ENCODE measurements around the gene TMEM135.

The TMEM135 gene

GRCh38 chr11:87114093-87114492, 76.4 kb downstream of the TMEM135 start:
- in situ Hi-C loops (cut with HindIII; ENCODE audit: low sequenced_read_pairs): no loop called here
- no peak for TF ChIP-seq CTCF (IDR thresholded peaks at IDR 0.05; ENCODE audit: low read depth, low read length)
- H3K4me3 ChIP-seq (ENCODE audit: low read depth, low read length): no peak overlapping the region
- peak; percentile 14 for DNase-seq (ENCODE audit: low read depth, low spot score)

- no peak overlapping the region for H3K4me3 ChIP-seq (ENCODE audit: low read depth, low read length)
- TF ChIP-seq CTCF (IDR thresholded peaks at IDR 0.05; ENCODE audit: low read depth, low read length): no peak
- no peak for DNase-seq (ENCODE audit: low read depth, low spot score)
- in situ Hi-C loops (cut with HindIII; ENCODE audit: low sequenced_read_pairs): no loop called here
These were observed 78.5 kb downstream of the TMEM135 start for GRCh38 chr11:87116185-87116584.

GRCh38 chr11:87120937-87121336, 83.2 kb downstream of the TMEM135 start:
- TF ChIP-seq CTCF (IDR thresholded peaks at IDR 0.05; ENCODE audit: low read depth, low read length): no peak
- in situ Hi-C loops (cut with HindIII; ENCODE audit: low sequenced_read_pairs): no loop called here
- no peak for DNase-seq (ENCODE audit: low read depth, low spot score)
- H3K4me3 ChIP-seq (ENCODE audit: low read depth, low read length): no peak overlapping the region

GRCh38 chr11:87122852-87123251, 85.1 kb downstream of the TMEM135 start:
- no peak for TF ChIP-seq CTCF (IDR thresholded peaks at IDR 0.05; ENCODE audit: low read depth, low read length)
- in situ Hi-C loops (cut with HindIII; ENCODE audit: low sequenced_read_pairs): no loop called here
- no peak for DNase-seq (ENCODE audit: low read depth, low spot score)
- H3K4me3 ChIP-seq (ENCODE audit: low read depth, low read length): no peak overlapping the region

GRCh38 chr11:87125257-87125656, 87.5 kb downstream of the TMEM135 start:
- TF ChIP-seq CTCF (IDR thresholded peaks at IDR 0.05; ENCODE audit: low read depth, low read length): no peak
- DNase-seq (ENCODE audit: low read depth, low spot score): no peak
- no peak overlapping the region for H3K4me3 ChIP-seq (ENCODE audit: low read depth, low read length)
- in situ Hi-C loops (cut with HindIII; ENCODE audit: low sequenced_read_pairs): no loop called here

- no peak for TF ChIP-seq CTCF (IDR thresholded peaks at IDR 0.05; ENCODE audit: low read depth, low read length)
- DNase-seq (ENCODE audit: low read depth, low spot score): no peak
- in situ Hi-C loops (cut with HindIII; ENCODE audit: low sequenced_read_pairs): no loop called here
- H3K4me3 ChIP-seq (ENCODE audit: low read depth, low read length): no peak overlapping the region
These were observed 89.4 kb downstream of the TMEM135 start for GRCh38 chr11:87127101-87127500.

GRCh38 chr11:87128372-87128771, 90.6 kb downstream of the TMEM135 start:
- no peak for DNase-seq (ENCODE audit: low read depth, low spot score)
- in situ Hi-C loops (cut with HindIII; ENCODE audit: low sequenced_read_pairs): no loop called here
- TF ChIP-seq CTCF (IDR thresholded peaks at IDR 0.05; ENCODE audit: low read depth, low read length): no peak
- H3K4me3 ChIP-seq (ENCODE audit: low read depth, low read length): no peak overlapping the region
